Testis (tissue), 3 donors: ENCODE data around the gene CCDC39. TPM values are rescaled to one million over a fixed set of nuclear protein-coding genes. Genes with fewer than 3 reads are reported as not detected.
"Not testable (repeated sequence)": the region's sequence is repeated elsewhere in the genome, so short reads cannot be mapped to it uniquely, and the experiment has no call there.

Experiments
- DNase-seq: peaks from one replicate; pipeline ENCODE4 v3.0.0-alpha.2; 2019
- H3K27ac ChIP-seq, 2 donors: fragments of 200-600 bp; sonication (generic); one replicate each; pipeline ENCODE4 v1.5.1; 2019
- H3K27me3 ChIP-seq: fragments of 200-600 bp; sonication (generic); one replicate; pipeline ENCODE4 v1.5.1; 2019
- H3K36me3 ChIP-seq: fragments of 200-600 bp; sonication (generic); one replicate; pipeline ENCODE4 v1.5.1; 2017; ENCODE audit warnings: low read depth; ENCODE audit errors: missing control alignments
- H3K4me1 ChIP-seq: fragments of 200-600 bp; sonication (generic); one replicate; pipeline ENCODE4 v1.5.1; 2019
- H3K4me3 ChIP-seq, 2 donors: fragments of 200-600 bp; sonication (generic); one replicate each; pipeline ENCODE4 v1.5.1; 2017 to 2019
- H3K9me3 ChIP-seq: fragments of 200-600 bp; sonication (generic); one replicate; pipeline ENCODE4 v1.5.1; 2017
- CTCF ChIP-seq, 3 experiments: fragments of 450-650 bp in 2 of 3; fragments of 200-600 bp in 1 of 3; sonication (generic) in 1 of 3; IDR thresholded peaks; one replicate each; pipeline ENCODE4 v1.5.1; 2016 to 2019; ENCODE audit warnings: antibody characterized with exemption in 3 of 3, mild to moderate bottlenecking in 2 of 3, moderate library complexity in 1 of 3
- POLR2A ChIP-seq: fragments of 450-650 bp; IDR thresholded peaks from one replicate; pipeline ENCODE4 v1.6.1; 2017; ENCODE audit warnings: antibody characterized with exemption, mild to moderate bottlenecking, moderate library complexity
- WGBS, 2 donors: methylation state at CpG; one replicate each; pipeline ENCODE4 v1.1.5; 2018; 5-methylcytosine and 5-hydroxymethylcytosine counted together
- intact Hi-C: fragments of 100-400 bp; cut with DNase I; formaldehyde crosslinking; loops from one replicate; pipeline ENCODE4 v1.15.1; 2023; ENCODE audit warnings: low total_unique reads
- polyA plus RNA-seq: library from polyadenylated mRNA; stranded (reverse); fragments of 350-450 nt; fragmentation: Illumina TruSeq; extraction: RNeasy Lipid Tissue Mini Kit (QIAGEN cat#74804); gene quantifications from one replicate; pipeline ENCODE4 v1.2.3, GENCODE V29; 2014; ENCODE audit warnings: low read depth, low replicate concordance; ENCODE audit not compliant: insufficient read depth
- total RNA-seq, 2 donors: library from RNA; depleted of rRNA; stranded (reverse); fragments of >200 nt; gene quantifications; one replicate each; pipeline ENCODE4 v1.2.3, GENCODE V29; 2016

The CCDC39 gene
- total and polyA plus RNA-seq, 3 donors from 2014 or later, result 3.5 to 7.4 (median 4.3) TPM

DNA sequence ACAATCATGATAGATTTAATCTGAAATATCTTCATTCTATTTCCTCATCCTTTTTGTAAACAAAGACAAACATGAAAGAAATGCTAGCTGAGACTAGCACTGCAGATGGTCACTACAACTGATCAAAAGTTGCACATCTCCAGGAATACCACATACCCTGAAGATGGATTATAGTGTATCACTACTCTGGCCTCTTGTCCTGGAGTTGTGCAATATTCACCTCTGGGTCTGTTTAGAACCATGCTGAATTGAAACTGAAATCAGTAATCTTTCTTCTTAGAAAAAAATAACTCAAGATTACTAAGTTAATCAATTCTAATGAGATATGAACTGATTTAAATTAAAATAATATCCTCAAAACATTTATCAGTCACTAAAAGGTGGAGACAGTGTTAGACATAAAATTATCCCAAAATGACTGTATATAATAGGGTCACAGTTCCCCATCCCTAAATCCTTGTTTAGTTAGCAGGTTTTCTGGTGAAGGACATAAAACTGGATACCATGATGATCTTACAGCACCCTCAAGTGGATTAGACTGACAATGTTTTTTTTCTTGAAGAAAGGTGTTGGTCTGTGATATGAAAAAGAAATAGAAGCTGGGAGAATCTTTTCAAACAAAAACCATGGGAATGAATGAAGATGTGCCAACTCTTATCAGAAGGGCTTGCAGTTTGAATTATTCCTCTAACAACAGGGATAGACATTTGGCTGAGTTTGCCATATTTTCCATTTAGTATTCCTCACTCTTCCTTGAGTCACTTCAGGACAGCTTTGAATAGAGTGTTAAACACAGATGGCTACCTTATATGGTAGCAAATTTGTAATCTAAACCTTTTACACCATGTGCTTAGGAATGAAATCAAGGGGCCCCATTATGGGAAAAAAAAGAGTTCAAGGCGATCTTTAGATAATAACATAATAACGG lies 84.4 kb downstream of the CCDC39 start:
- H3K4me1 ChIP-seq, result no peaks in the 10 kb centered on the region
- no peak overlapping the region for H3K4me3 ChIP-seq
- TF ChIP-seq CTCF (IDR thresholded peaks at IDR 0.05) (no peak), POLR2A (no peak)
- H3K9me3 ChIP-seq, result no peaks in the 10 kb centered on the region
- H3K27ac ChIP-seq, result no peak overlapping the region
- intact Hi-C loops, result no loop called here
- DNase-seq, result no peak
- 58 to 62% methylated on average over 2 of the region's 2 CpGs for WGBS, 2 donors
- no peaks in the 10 kb centered on the region for H3K36me3 ChIP-seq
- no peaks in the 10 kb centered on the region for H3K27me3 ChIP-seq

DNA sequence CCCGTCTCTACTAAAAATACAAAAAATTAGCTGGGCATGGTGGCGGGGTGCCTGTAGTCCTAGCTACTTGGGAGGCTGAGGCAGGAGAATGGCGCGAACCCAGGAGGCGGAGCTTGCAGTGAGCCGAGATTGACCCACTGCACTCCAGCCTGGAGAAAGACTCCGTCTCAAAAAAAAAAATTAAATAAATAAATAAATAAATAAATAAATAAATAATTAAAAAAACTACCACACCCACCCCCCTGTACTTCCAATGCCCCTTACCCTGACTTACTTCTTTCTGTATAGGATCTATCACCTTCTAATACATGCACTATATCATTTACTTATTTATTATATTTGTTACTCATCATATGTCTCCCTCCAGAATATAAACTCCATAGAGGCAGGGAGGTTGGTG lies 85.7 kb downstream of the CCDC39 start:
- H3K27ac ChIP-seq, DNase-seq, intact Hi-C loops, H3K4me1 ChIP-seq, H3K36me3 ChIP-seq, H3K9me3 ChIP-seq, H3K4me3 ChIP-seq, H3K27me3 ChIP-seq: not testable (repeated sequence)
- WGBS, 2 donors, result 85 to 87% methylated on average over 7 of the region's 7 CpGs

GRCh38 chr3:180590396-180590795 lies 88.9 kb downstream of the CCDC39 start:
- no peaks in the 10 kb centered on the region for H3K36me3 ChIP-seq
- no peaks in the 10 kb centered on the region for H3K4me1 ChIP-seq
- H3K27me3 ChIP-seq, result no peaks in the 10 kb centered on the region
- H3K4me3 ChIP-seq, result no peak overlapping the region
- WGBS, 2 donors, result 93% methylated on average over 23 of the region's 23 CpGs
- no peaks in the 10 kb centered on the region for H3K9me3 ChIP-seq
- intact Hi-C loops, result no loop called here
- DNase-seq, result no peak
- no peak for TF ChIP-seq POLR2A
- TF ChIP-seq CTCF (IDR thresholded peaks at IDR 0.05), result no peak
- no peak overlapping the region for H3K27ac ChIP-seq

- intact Hi-C loops, result no loop called here
- Histone ChIP-seq H3K27me3 (no peaks in the 10 kb centered on the region), H3K27ac (no peak overlapping the region), H3K4me3 (no peak overlapping the region), H3K36me3 (no peaks in the 10 kb centered on the region), H3K9me3 (no peaks in the 10 kb centered on the region), H3K4me1 (no peaks in the 10 kb centered on the region)
- no peak for TF ChIP-seq CTCF (IDR thresholded peaks at IDR 0.05)
- no peak for TF ChIP-seq POLR2A
- 77 to 82% methylated on average over 1 of the region's 1 CpG for WGBS, 2 donors
- no peak for DNase-seq
Measured at GRCh38 chr3:180580934-180581333, 98.4 kb downstream of the CCDC39 start.

DNA sequence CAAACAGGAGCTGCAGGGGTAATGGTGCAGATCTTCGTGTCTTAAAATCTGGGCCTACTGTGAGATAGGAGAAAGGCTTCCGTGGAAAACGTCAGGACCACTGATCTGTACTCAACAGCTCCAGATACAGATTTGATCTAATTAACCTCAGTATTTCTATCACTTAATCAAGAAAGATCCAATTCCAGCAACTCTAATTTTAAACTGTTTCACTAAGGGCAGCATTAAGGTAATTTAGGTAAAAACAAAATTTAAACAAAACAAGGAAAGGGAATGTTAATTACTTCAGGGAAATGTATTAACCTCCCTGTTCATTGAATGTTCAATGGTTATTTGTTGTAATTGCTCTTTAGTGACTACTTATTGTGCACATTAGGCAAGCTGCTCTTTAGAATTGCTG lies 103.7 kb downstream of the CCDC39 start:
- H3K4me1 ChIP-seq, result no peaks in the 10 kb centered on the region
- DNase-seq, result no peak
- 83 to 93% methylated on average over 3 of the region's 3 CpGs for WGBS, 2 donors

More for the DNA sequence above, 103.7 kb downstream of the CCDC39 start:
- Histone ChIP-seq H3K27me3 (no peaks in the 10 kb centered on the region), H3K4me3 (no peak overlapping the region), H3K36me3 (no peaks in the 10 kb centered on the region), H3K27ac (no peak overlapping the region), H3K9me3 (no peaks in the 10 kb centered on the region)
- no peak for TF ChIP-seq POLR2A
- TF ChIP-seq CTCF (IDR thresholded peaks at IDR 0.05), result no peak
- intact Hi-C loops, result no loop called here
